ENCODE measurements around the gene GCSAM. TPM values are rescaled to one million over a fixed set of nuclear protein-coding genes. Genes with fewer than 3 reads are reported as not detected.

The GCSAM gene
- total and polyA plus RNA-seq, 4 donors = 0.08 to 0.75 (median 0.27) TPM; not detected in 1

DNA sequence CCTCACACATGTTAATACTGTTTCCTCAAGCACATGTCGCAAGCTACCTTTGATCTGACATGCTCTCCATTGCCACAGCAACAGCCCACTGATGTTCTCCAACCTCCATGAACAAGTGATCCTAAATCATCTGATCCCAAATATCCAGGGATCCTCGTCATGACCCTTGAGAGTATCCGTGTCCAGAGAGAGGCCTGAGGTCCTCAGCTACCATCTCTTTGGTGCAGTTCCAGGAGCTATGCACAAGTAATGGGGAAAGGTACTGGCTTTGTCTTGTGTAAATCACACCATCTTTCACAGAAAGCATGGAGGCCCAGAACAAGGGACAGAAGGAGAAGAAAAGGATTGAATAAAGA, 2.4 kb downstream of the GCSAM start:
- no peak overlapping the region for H3K9ac ChIP-seq (ENCODE audit: low read depth in 1 of 2, low read length in 2 of 2)
- no peak overlapping the region for H3K4me3 ChIP-seq (ENCODE audit: low read depth in 1 of 3, low read length in 3 of 3)
- no peak overlapping the region for H3K27ac ChIP-seq (ENCODE audit: low read depth in 1 of 2, low read length in 2 of 2)
- no peak for DNase-seq (ENCODE audit: low spot score)
- no peaks in the 10 kb centered on the region for H3K36me3 ChIP-seq (ENCODE audit: control insufficient read depth in 4 of 4, insufficient read depth in 3 of 4, low read depth in 1 of 4, low read length in 3 of 4)
- H3K27me3 ChIP-seq (ENCODE audit: control insufficient read depth in 4 of 4, insufficient read depth in 4 of 4, low read length in 3 of 4) = peaks cover 0 to 8% (median under 1%) of the 10 kb centered on the region in 4 donors
- no peaks in the 10 kb centered on the region for H3K9me3 ChIP-seq (ENCODE audit: control insufficient read depth in 4 of 4, low read length in 3 of 4)
- whole genome bisulfite sequencing = 85% methylated on average over 3 of the region's 3 CpGs
- no peaks in the 10 kb centered on the region for H3K4me1 ChIP-seq (ENCODE audit: control insufficient read depth in 4 of 4, insufficient read depth in 4 of 4, low read length in 3 of 4)
- TF ChIP-seq TAF1 (conservative IDR thresholded peaks at IDR 0.05) (no peak), HNF4A (conservative IDR thresholded peaks at IDR 0.05) (no peak), YY1 (IDR thresholded peaks at IDR 0.05) (no peak), NR2F2 (IDR thresholded peaks at IDR 0.05) (no peak), SP1 (IDR thresholded peaks at IDR 0.05) (no peak), EGR1 (IDR thresholded peaks at IDR 0.05; ENCODE audit: low read depth in 2 of 2) (no peak), RXRA (IDR thresholded peaks at IDR 0.05) (no peak), JUND (IDR thresholded peaks at IDR 0.05) (no peak)
- TF ChIP-seq, protein P1, sequence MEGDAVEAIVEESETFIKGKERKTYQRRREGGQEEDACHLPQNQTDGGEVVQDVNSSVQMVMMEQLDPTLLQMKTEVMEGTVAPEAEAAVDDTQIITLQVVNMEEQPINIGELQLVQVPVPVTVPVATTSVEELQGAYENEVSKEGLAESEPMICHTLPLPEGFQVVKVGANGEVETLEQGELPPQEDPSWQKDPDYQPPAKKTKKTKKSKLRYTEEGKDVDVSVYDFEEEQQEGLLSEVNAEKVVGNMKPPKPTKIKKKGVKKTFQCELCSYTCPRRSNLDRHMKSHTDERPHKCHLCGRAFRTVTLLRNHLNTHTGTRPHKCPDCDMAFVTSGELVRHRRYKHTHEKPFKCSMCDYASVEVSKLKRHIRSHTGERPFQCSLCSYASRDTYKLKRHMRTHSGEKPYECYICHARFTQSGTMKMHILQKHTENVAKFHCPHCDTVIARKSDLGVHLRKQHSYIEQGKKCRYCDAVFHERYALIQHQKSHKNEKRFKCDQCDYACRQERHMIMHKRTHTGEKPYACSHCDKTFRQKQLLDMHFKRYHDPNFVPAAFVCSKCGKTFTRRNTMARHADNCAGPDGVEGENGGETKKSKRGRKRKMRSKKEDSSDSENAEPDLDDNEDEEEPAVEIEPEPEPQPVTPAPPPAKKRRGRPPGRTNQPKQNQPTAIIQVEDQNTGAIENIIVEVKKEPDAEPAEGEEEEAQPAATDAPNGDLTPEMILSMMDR (IDR thresholded peaks at IDR 0.05; ENCODE audit: low read depth, low read length, missing input control) = no peak
- TF ChIP-seq, protein P2, sequence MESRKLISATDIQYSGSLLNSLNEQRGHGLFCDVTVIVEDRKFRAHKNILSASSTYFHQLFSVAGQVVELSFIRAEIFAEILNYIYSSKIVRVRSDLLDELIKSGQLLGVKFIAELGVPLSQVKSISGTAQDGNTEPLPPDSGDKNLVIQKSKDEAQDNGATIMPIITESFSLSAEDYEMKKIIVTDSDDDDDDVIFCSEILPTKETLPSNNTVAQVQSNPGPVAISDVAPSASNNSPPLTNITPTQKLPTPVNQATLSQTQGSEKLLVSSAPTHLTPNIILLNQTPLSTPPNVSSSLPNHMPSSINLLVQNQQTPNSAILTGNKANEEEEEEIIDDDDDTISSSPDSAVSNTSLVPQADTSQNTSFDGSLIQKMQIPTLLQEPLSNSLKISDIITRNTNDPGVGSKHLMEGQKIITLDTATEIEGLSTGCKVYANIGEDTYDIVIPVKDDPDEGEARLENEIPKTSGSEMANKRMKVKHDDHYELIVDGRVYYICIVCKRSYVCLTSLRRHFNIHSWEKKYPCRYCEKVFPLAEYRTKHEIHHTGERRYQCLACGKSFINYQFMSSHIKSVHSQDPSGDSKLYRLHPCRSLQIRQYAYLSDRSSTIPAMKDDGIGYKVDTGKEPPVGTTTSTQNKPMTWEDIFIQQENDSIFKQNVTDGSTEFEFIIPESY (IDR thresholded peaks at IDR 0.05) = no peak
- TF ChIP-seq, protein P3, sequence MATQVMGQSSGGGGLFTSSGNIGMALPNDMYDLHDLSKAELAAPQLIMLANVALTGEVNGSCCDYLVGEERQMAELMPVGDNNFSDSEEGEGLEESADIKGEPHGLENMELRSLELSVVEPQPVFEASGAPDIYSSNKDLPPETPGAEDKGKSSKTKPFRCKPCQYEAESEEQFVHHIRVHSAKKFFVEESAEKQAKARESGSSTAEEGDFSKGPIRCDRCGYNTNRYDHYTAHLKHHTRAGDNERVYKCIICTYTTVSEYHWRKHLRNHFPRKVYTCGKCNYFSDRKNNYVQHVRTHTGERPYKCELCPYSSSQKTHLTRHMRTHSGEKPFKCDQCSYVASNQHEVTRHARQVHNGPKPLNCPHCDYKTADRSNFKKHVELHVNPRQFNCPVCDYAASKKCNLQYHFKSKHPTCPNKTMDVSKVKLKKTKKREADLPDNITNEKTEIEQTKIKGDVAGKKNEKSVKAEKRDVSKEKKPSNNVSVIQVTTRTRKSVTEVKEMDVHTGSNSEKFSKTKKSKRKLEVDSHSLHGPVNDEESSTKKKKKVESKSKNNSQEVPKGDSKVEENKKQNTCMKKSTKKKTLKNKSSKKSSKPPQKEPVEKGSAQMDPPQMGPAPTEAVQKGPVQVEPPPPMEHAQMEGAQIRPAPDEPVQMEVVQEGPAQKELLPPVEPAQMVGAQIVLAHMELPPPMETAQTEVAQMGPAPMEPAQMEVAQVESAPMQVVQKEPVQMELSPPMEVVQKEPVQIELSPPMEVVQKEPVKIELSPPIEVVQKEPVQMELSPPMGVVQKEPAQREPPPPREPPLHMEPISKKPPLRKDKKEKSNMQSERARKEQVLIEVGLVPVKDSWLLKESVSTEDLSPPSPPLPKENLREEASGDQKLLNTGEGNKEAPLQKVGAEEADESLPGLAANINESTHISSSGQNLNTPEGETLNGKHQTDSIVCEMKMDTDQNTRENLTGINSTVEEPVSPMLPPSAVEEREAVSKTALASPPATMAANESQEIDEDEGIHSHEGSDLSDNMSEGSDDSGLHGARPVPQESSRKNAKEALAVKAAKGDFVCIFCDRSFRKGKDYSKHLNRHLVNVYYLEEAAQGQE (IDR thresholded peaks at IDR 0.05) = no peak

DNA sequence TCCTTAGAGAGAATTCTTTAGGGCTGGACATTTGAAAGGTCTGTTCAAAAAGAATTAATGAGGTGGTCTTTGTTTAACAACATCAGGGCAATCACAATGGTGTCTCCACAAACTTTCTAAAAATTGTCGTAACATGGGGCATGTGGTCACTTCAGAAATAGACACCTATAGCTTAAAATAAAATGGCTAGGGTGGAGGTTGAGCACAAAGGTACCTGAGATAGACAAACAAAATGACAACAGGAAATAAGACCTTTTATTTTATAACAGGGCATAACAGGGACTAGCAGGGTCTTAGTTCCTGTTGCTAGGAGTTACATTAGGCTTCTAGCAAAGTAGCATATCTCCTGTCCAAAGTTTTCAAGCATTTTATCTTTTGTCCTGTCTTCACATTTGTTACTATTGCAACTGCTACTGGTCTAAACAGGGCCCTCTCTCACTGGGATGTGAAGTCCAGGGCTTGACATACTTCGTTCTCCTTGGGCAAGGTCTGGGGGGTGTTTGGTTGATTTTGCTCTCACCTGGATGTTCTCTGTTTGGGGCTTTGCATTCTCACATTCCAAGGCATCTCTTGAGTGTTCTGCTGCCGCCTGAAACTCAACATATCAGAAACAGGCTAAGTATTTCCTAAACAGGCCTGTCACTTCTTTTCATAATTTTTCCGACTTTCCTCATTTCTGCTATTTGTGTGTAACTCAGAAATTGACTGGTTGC, 3.0 kb downstream of the GCSAM start:
- Histone ChIP-seq H3K27ac (ENCODE audit: low read depth in 1 of 2, low read length in 2 of 2) (no peak overlapping the region), H3K4me1 (ENCODE audit: control insufficient read depth in 4 of 4, insufficient read depth in 4 of 4, low read length in 3 of 4) (no peaks in the 10 kb centered on the region), H3K9me3 (ENCODE audit: control insufficient read depth in 4 of 4, low read length in 3 of 4) (no peaks in the 10 kb centered on the region), H3K4me3 (ENCODE audit: low read depth in 1 of 3, low read length in 3 of 3) (no peak overlapping the region), H3K27me3 (ENCODE audit: control insufficient read depth in 4 of 4, insufficient read depth in 4 of 4, low read length in 3 of 4) (peaks cover 0 to 8% (median under 1%) of the 10 kb centered on the region in 4 donors), H3K36me3 (ENCODE audit: control insufficient read depth in 4 of 4, insufficient read depth in 3 of 4, low read depth in 1 of 4, low read length in 3 of 4) (no peaks in the 10 kb centered on the region), H3K9ac (ENCODE audit: low read depth in 1 of 2, low read length in 2 of 2) (no peak overlapping the region)
- no peak for DNase-seq (ENCODE audit: low spot score)
- WGBS = 88% methylated on average over 4 of the region's 4 CpGs
- no peak for TF ChIP-seq YY1 (IDR thresholded peaks at IDR 0.05)
- TF ChIP-seq, protein P3 (IDR thresholded peaks at IDR 0.05) = no peak
- no peak for TF ChIP-seq FOXA1 (IDR thresholded peaks at IDR 0.05)
- TF ChIP-seq, protein P1 (IDR thresholded peaks at IDR 0.05; ENCODE audit: low read depth, low read length, missing input control) = no peak
- no peak for TF ChIP-seq NR2F2 (IDR thresholded peaks at IDR 0.05)
- no peak for TF ChIP-seq SP1 (IDR thresholded peaks at IDR 0.05)
- TF ChIP-seq TAF1 (conservative IDR thresholded peaks at IDR 0.05) = no peak
- no peak for TF ChIP-seq EGR1 (IDR thresholded peaks at IDR 0.05; ENCODE audit: low read depth in 2 of 2)
- no peak for TF ChIP-seq RAD21 (IDR thresholded peaks at IDR 0.05)
- TF ChIP-seq RXRA (IDR thresholded peaks at IDR 0.05) = no peak
- no peak for TF ChIP-seq GABPA (IDR thresholded peaks at IDR 0.05 in 1 of 2, conservative IDR thresholded peaks at IDR 0.05 in 1 of 2)
- TF ChIP-seq, protein P2 (IDR thresholded peaks at IDR 0.05) = no peak

Data from liver (tissue), 9 donors.